Stimulated activated CD8-positive, alpha-beta memory T cell treated with anti-CD3 and anti-CD28 coated beads, Interleukin-15, amount 100 ng/mL, for 24 hours (primary cell): ENCODE data around the gene CAPN15.

Experiments
- DNase-seq: peaks from one replicate; pipeline ENCODE4 v3.0.0-alpha.2; 2020; ENCODE audit warnings: low read depth

Gene CAPN15

GRCh38 chr16:578232-578869 lies 50.8 kb downstream of the CAPN15 start:
- DNase-seq = no peak

GRCh38 chr16:578870-579405 lies 51.4 kb downstream of the CAPN15 start:
- DNase-seq = no peak

GRCh38 chr16:580141-580945 lies 52.8 kb downstream of the CAPN15 start:
- DNase-seq = no peak

- DNase-seq = no peak
Measured at GRCh38 chr16:580946-581498, 53.5 kb downstream of the CAPN15 start.

- DNase-seq = no peak
Measured at GRCh38 chr16:582218-582613, 54.7 kb downstream of the CAPN15 start.

GRCh38 chr16:582614-583331 lies 55.3 kb downstream of the CAPN15 start:
- DNase-seq = no peak

- no peak for DNase-seq
Measured at GRCh38 chr16:583470-583814, 55.9 kb downstream of the CAPN15 start.

GRCh38 chr16:583815-584591 lies 56.5 kb downstream of the CAPN15 start:
- DNase-seq = no peak

GRCh38 chr16:585351-585750 lies 57.8 kb downstream of the CAPN15 start:
- DNase-seq = no peak

- no peak for DNase-seq
Measured at GRCh38 chr16:586047-586644, 58.6 kb downstream of the CAPN15 start.

GRCh38 chr16:586645-587590 lies 59.4 kb downstream of the CAPN15 start:
- DNase-seq = no peak

GRCh38 chr16:588639-588888 lies 61.1 kb downstream of the CAPN15 start:
- DNase-seq = no peak

- peak; percentile 96 for DNase-seq
Measured at GRCh38 chr16:588889-589657, 61.6 kb downstream of the CAPN15 start.

- DNase-seq = peak; percentile 93
Measured at GRCh38 chr16:589658-590187, 62.2 kb downstream of the CAPN15 start, which contains the start of gene RAB40C. TSS of gene RAB40C (plus strand) at chr16:590066. CDS start at chr16:590292, 226 bp downstream.

- DNase-seq = no peak
Measured at GRCh38 chr16:590188-590814, 62.8 kb downstream of the CAPN15 start.

- DNase-seq = no peak
Measured at GRCh38 chr16:590815-591200, 63.3 kb downstream of the CAPN15 start.

- no peak for DNase-seq
Measured at GRCh38 chr16:591231-591630, 63.7 kb downstream of the CAPN15 start.

GRCh38 chr16:591892-592517 lies 64.5 kb downstream of the CAPN15 start:
- no peak for DNase-seq
